Stimulated activated CD4-positive, alpha-beta T cell treated with anti-CD3 and anti-CD28 coated beads, TNF-alpha, amount 100 ng/mL, for 4 hours (primary cell): Measurements from ENCODE around the gene ENDOV.

Experiments
- DNase-seq, 3 experiments: peaks; one replicate each; pipeline ENCODE4 v3.0.0-alpha.2; 2020; ENCODE audit warnings: low read depth in 3 of 3

Gene ENDOV

GRCh38 chr17:80449930-80450576 is 35.1 kb downstream of the ENDOV start:
- DNase-seq = no peak

- DNase-seq = no peak
These were observed 36.3 kb downstream of the ENDOV start for GRCh38 chr17:80451104-80451775.

GRCh38 chr17:80452173-80452915 is 37.4 kb downstream of the ENDOV start:
- DNase-seq = no peak

- DNase-seq = no peak
These were observed 38.4 kb downstream of the ENDOV start for GRCh38 chr17:80453126-80453997.

GRCh38 chr17:80453998-80454556 is 39.1 kb downstream of the ENDOV start:
- no peak for DNase-seq

GRCh38 chr17:80454557-80455335 is 39.8 kb downstream of the ENDOV start:
- peak; percentile 88 to 93 (median 90) for DNase-seq

GRCh38 chr17:80455336-80455710 is 40.4 kb downstream of the ENDOV start:
- DNase-seq = no peak

GRCh38 chr17:80455784-80456183 is 40.8 kb downstream of the ENDOV start:
- no peak for DNase-seq

- no peak for DNase-seq
These were observed 41.7 kb downstream of the ENDOV start for GRCh38 chr17:80456465-80457235.

GRCh38 chr17:80457236-80457856 is 42.4 kb downstream of the ENDOV start:
- DNase-seq = no peak

- no peak for DNase-seq
These were observed 43.0 kb downstream of the ENDOV start for GRCh38 chr17:80458016-80458415.

GRCh38 chr17:80459234-80459633 is 44.3 kb downstream of the ENDOV start:
- DNase-seq = no peak

- no peak for DNase-seq
These were observed 45.5 kb downstream of the ENDOV start for GRCh38 chr17:80460429-80460834.

GRCh38 chr17:80461528-80462160 is 46.7 kb downstream of the ENDOV start:
- DNase-seq = no peak

- DNase-seq = no peak
These were observed 48.9 kb downstream of the ENDOV start for GRCh38 chr17:80463784-80464400.

GRCh38 chr17:80464486-80464885 is 49.5 kb downstream of the ENDOV start:
- DNase-seq = no peak

- no peak for DNase-seq
These were observed 50.5 kb downstream of the ENDOV start for GRCh38 chr17:80465327-80465974.

- DNase-seq = no peak
These were observed 51.3 kb downstream of the ENDOV start for GRCh38 chr17:80466188-80466705.
